Nephron (organoid): ENCODE measurements around the gene TARS3.

ENCODE experiments used
- H3K27ac Mint-ChIP-seq, 3 experiments: 2 replicates each; pipeline ENCODE4 v1.8.0; 2020; ENCODE audit warnings: mixed read lengths in 3 of 3, mild to moderate bottlenecking in 2 of 3, moderate library complexity in 1 of 3
- H3K27me3 Mint-ChIP-seq: 2 replicates; pipeline ENCODE4 v1.8.0; 2021; ENCODE audit warnings: low read depth, mild to moderate bottlenecking, moderate library complexity, mixed read lengths
- H3K36me3 Mint-ChIP-seq: 2 replicates; pipeline ENCODE4 v1.8.0; 2020; ENCODE audit warnings: low read depth, mixed read lengths
- H3K4me1 Mint-ChIP-seq: 2 replicates; pipeline ENCODE4 v1.8.0; 2020; ENCODE audit warnings: mixed read lengths
- H3K4me3 Mint-ChIP-seq, 3 experiments: 2 replicates each; pipeline ENCODE4 v1.8.0; 2020; ENCODE audit warnings: mild to moderate bottlenecking in 3 of 3, mixed read lengths in 3 of 3, moderate library complexity in 2 of 3
- H3K9me3 Mint-ChIP-seq: 2 replicates; pipeline ENCODE4 v1.8.0; 2020; ENCODE audit warnings: mixed read lengths
- CTCF ChIP-seq, 3 experiments: fragments of 200-600 bp; sonication (generic); IDR thresholded peaks; one replicate each; pipeline ENCODE4 v1.5.0; 2021; ENCODE audit warnings: antibody characterized with exemption in 3 of 3; ENCODE audit not compliant: unreplicated experiment in 3 of 3

Gene TARS3

GRCh38 chr15:101723171-101723873 is 951 bp downstream of the TARS3 start:
- Mint-ChIP-seq H3K4me3 (peak overlapping the region; percentile 82 to 92 (median 92)), H3K27ac (peak overlapping the region; percentile 48 to 79 (median 48)), H3K27me3 (no peaks in the 10 kb centered on the region), H3K9me3 (no peaks in the 10 kb centered on the region), H3K4me1 (peaks cover 18% of the 10 kb centered on the region), H3K36me3 (peaks cover 37% of the 10 kb centered on the region)
- no peak for TF ChIP-seq CTCF (IDR thresholded peaks at IDR 0.05; ENCODE audit: unreplicated experiment in 3 of 3)

- H3K4me1 Mint-ChIP-seq = peaks cover 18% of the 10 kb centered on the region
- H3K9me3 Mint-ChIP-seq = no peaks in the 10 kb centered on the region
- H3K36me3 Mint-ChIP-seq = peaks cover 61% of the 10 kb centered on the region
- H3K27ac Mint-ChIP-seq = peak overlapping the region; percentile 13 to 32 (median 16)
- no peak for TF ChIP-seq CTCF (IDR thresholded peaks at IDR 0.05; ENCODE audit: unreplicated experiment in 3 of 3)
- no peaks in the 10 kb centered on the region for H3K27me3 Mint-ChIP-seq
- H3K4me3 Mint-ChIP-seq = no peak overlapping the region
Observed at GRCh38 chr15:101718896-101719295, 5.4 kb downstream of the TARS3 start.

- no peaks in the 10 kb centered on the region for H3K27me3 Mint-ChIP-seq
- no peaks in the 10 kb centered on the region for H3K9me3 Mint-ChIP-seq
- no peak overlapping the region for H3K27ac Mint-ChIP-seq
- no peaks in the 10 kb centered on the region for H3K4me1 Mint-ChIP-seq
- no peak for TF ChIP-seq CTCF (IDR thresholded peaks at IDR 0.05; ENCODE audit: unreplicated experiment in 3 of 3)
- peaks cover 64% of the 10 kb centered on the region for H3K36me3 Mint-ChIP-seq
- H3K4me3 Mint-ChIP-seq = no peak overlapping the region
Observed at GRCh38 chr15:101712078-101712477, 12.2 kb downstream of the TARS3 start.

GRCh38 chr15:101710806-101711205 is 13.5 kb downstream of the TARS3 start:
- Mint-ChIP-seq H3K27me3 (no peaks in the 10 kb centered on the region), H3K9me3 (no peaks in the 10 kb centered on the region), H3K36me3 (peaks cover 62% of the 10 kb centered on the region), H3K27ac (no peak overlapping the region), H3K4me3 (no peak overlapping the region), H3K4me1 (no peaks in the 10 kb centered on the region)
- TF ChIP-seq CTCF (IDR thresholded peaks at IDR 0.05; ENCODE audit: unreplicated experiment in 3 of 3) = no peak

GRCh38 chr15:101709466-101709865 is 14.8 kb downstream of the TARS3 start:
- TF ChIP-seq CTCF (IDR thresholded peaks at IDR 0.05; ENCODE audit: unreplicated experiment in 3 of 3) = no peak
- Mint-ChIP-seq H3K27me3 (no peaks in the 10 kb centered on the region), H3K4me3 (no peak overlapping the region), H3K9me3 (no peaks in the 10 kb centered on the region), H3K27ac (no peak overlapping the region), H3K4me1 (no peaks in the 10 kb centered on the region), H3K36me3 (peaks cover 66% of the 10 kb centered on the region)

- Mint-ChIP-seq H3K4me1 (no peaks in the 10 kb centered on the region), H3K9me3 (no peaks in the 10 kb centered on the region), H3K36me3 (peaks cover 65% of the 10 kb centered on the region), H3K27me3 (no peaks in the 10 kb centered on the region), H3K4me3 (no peak overlapping the region), H3K27ac (no peak overlapping the region)
- no peak for TF ChIP-seq CTCF (IDR thresholded peaks at IDR 0.05; ENCODE audit: unreplicated experiment in 3 of 3)
Observed at GRCh38 chr15:101707983-101708382, 16.3 kb downstream of the TARS3 start.
